Testis (tissue), 3 donors: ENCODE measurements around the gene ALOX5AP. TPM values are rescaled to one million over a fixed set of nuclear protein-coding genes. Genes with fewer than 3 reads are reported as not detected.

ENCODE experiments used
- DNase-seq: peaks from one replicate; pipeline ENCODE4 v3.0.0-alpha.2; 2019
- H3K27ac ChIP-seq, 2 donors: fragments of 200-600 bp; sonication (generic); one replicate each; pipeline ENCODE4 v1.5.1; 2019
- H3K27me3 ChIP-seq: fragments of 200-600 bp; sonication (generic); one replicate; pipeline ENCODE4 v1.5.1; 2019
- H3K36me3 ChIP-seq: fragments of 200-600 bp; sonication (generic); one replicate; pipeline ENCODE4 v1.5.1; 2017; ENCODE audit warnings: low read depth; ENCODE audit errors: missing control alignments
- H3K4me1 ChIP-seq: fragments of 200-600 bp; sonication (generic); one replicate; pipeline ENCODE4 v1.5.1; 2019
- H3K4me3 ChIP-seq, 2 donors: fragments of 200-600 bp; sonication (generic); one replicate each; pipeline ENCODE4 v1.5.1; 2017 to 2019
- H3K9me3 ChIP-seq: fragments of 200-600 bp; sonication (generic); one replicate; pipeline ENCODE4 v1.5.1; 2017
- CTCF ChIP-seq, 3 experiments: fragments of 450-650 bp in 2 of 3; fragments of 200-600 bp in 1 of 3; sonication (generic) in 1 of 3; IDR thresholded peaks; one replicate each; pipeline ENCODE4 v1.5.1; 2016 to 2019; ENCODE audit warnings: antibody characterized with exemption in 3 of 3, mild to moderate bottlenecking in 2 of 3, moderate library complexity in 1 of 3
- POLR2A ChIP-seq: fragments of 450-650 bp; IDR thresholded peaks from one replicate; pipeline ENCODE4 v1.6.1; 2017; ENCODE audit warnings: antibody characterized with exemption, mild to moderate bottlenecking, moderate library complexity
- WGBS, 2 donors: methylation state at CpG; one replicate each; pipeline ENCODE4 v1.1.5; 2018; 5-methylcytosine and 5-hydroxymethylcytosine counted together
- intact Hi-C: fragments of 100-400 bp; cut with DNase I; formaldehyde crosslinking; loops from one replicate; pipeline ENCODE4 v1.15.1; 2023; ENCODE audit warnings: low total_unique reads
- polyA plus RNA-seq: library from polyadenylated mRNA; stranded (reverse); fragments of 350-450 nt; fragmentation: Illumina TruSeq; extraction: RNeasy Lipid Tissue Mini Kit (QIAGEN cat#74804); gene quantifications from one replicate; pipeline ENCODE4 v1.2.3, GENCODE V29; 2014; ENCODE audit warnings: low read depth, low replicate concordance; ENCODE audit not compliant: insufficient read depth
- total RNA-seq, 2 donors: library from RNA; depleted of rRNA; stranded (reverse); fragments of >200 nt; gene quantifications; one replicate each; pipeline ENCODE4 v1.2.3, GENCODE V29; 2016

Gene ALOX5AP
- total and polyA plus RNA-seq, 3 donors from 2014 or later: 2.5 to 13.4 (median 7.3) TPM

DNA sequence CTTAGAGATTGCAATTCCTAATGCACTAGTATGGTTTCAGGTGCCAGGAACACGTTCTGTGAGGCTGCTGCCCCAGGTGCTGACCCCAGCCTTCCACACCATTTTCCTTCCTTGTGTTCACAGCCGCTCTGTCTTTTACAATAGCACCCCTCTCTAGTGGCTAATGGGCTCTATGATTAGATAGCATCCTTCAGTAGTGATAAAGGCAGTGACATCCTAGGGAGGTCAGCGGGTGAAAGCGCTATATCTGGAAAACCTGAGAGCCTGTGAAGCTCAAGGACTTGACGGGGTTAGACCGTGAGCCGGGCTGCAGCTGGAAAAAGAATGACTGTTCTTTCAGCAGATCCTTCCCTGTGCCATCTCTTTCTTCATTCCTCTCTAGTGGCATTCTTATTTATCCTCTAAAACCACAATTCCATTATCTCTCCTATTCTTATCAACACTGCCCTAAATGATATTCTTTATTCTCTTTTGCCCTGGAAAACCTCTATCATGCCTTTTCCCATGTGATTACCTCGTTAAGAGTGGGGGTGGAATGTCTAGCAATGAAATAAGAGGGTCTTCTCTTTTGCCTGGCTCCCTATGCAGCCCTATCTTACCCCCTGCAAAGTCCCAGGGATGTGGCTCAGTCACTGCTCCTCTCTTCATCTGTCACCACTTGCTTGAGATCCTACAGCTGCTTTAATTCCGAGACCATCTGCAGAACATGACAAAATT is 21.8 kb downstream of the ALOX5AP start:
- no peaks in the 10 kb centered on the region for H3K36me3 ChIP-seq
- no peak for TF ChIP-seq CTCF (IDR thresholded peaks at IDR 0.05)
- TF ChIP-seq POLR2A: no peak
- no peaks in the 10 kb centered on the region for H3K27me3 ChIP-seq
- H3K9me3 ChIP-seq: no peaks in the 10 kb centered on the region
- H3K4me3 ChIP-seq: no peak overlapping the region
- no peak for DNase-seq
- 54 to 84% methylated on average over 9 of the region's 9 CpGs for WGBS, 2 donors
- no peak overlapping the region for H3K27ac ChIP-seq
- H3K4me1 ChIP-seq: no peaks in the 10 kb centered on the region
- intact Hi-C loops: no loop called here

DNA sequence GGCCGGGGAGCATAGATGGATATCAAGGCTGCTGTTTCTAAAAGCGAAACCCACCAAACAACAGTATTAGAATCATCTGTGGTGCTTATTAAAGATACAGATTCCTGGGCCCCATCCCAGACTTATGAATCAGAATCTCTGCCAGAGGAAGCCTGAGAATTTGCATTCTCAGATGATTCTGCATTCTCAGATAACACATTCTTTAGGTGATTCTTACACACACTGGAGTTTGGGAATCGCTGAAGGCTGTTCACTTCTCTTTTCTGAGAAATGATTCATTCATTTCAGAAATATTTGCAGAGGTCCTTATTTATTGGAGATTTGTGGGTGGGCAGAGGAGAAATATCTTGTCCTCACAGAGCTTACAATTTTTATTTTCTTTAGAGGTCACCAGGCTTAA is 24.4 kb downstream of the ALOX5AP start:
- H3K27me3 ChIP-seq: no peaks in the 10 kb centered on the region
- WGBS, 2 donors: 89 to 92% methylated on average over 3 of the region's 3 CpGs
- no peak for DNase-seq
- no peaks in the 10 kb centered on the region for H3K36me3 ChIP-seq
- H3K27ac ChIP-seq: no peak overlapping the region
- TF ChIP-seq CTCF (IDR thresholded peaks at IDR 0.05) (no peak), POLR2A (no peak)
- no peaks in the 10 kb centered on the region for H3K9me3 ChIP-seq
- no peaks in the 10 kb centered on the region for H3K4me1 ChIP-seq
- intact Hi-C loops: no loop called here
- no peak overlapping the region for H3K4me3 ChIP-seq

- intact Hi-C loops: no loop called here
- no peak for DNase-seq
- no peaks in the 10 kb centered on the region for H3K27me3 ChIP-seq
- H3K9me3 ChIP-seq: no peaks in the 10 kb centered on the region
- no peak overlapping the region for H3K4me3 ChIP-seq
- H3K4me1 ChIP-seq: no peaks in the 10 kb centered on the region
- no peak for TF ChIP-seq CTCF (IDR thresholded peaks at IDR 0.05)
- no peak for TF ChIP-seq POLR2A
- H3K36me3 ChIP-seq: no peaks in the 10 kb centered on the region
- H3K27ac ChIP-seq: no peak overlapping the region
- 88 to 92% methylated on average over 4 of the region's 4 CpGs for WGBS, 2 donors
Measured at GRCh38 chr13:30762643-30763042, 27.3 kb downstream of the ALOX5AP start.

DNA sequence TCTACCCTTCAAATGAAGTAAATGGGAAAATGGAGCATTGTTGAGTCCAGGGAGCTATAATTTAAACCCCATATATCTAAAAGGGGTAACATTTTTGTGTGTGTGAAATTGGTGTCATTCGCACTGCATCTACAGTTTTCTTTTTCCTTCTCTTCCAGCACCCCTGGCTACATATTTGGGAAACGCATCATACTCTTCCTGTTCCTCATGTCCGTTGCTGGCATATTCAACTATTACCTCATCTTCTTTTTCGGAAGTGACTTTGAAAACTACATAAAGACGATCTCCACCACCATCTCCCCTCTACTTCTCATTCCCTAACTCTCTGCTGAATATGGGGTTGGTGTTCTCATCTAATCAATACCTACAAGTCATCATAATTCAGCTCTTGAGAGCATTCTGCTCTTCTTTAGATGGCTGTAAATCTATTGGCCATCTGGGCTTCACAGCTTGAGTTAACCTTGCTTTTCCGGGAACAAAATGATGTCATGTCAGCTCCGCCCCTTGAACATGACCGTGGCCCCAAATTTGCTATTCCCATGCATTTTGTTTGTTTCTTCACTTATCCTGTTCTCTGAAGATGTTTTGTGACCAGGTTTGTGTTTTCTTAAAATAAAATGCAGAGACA is 28.6 kb downstream of the ALOX5AP start:
- DNase-seq: no peak
- intact Hi-C loops: no loop called here
- Histone ChIP-seq H3K4me1 (no peaks in the 10 kb centered on the region), H3K9me3 (no peaks in the 10 kb centered on the region), H3K36me3 (no peaks in the 10 kb centered on the region), H3K4me3 (no peak overlapping the region), H3K27me3 (no peaks in the 10 kb centered on the region), H3K27ac (no peak overlapping the region)
- WGBS, 2 donors: 86 to 92% methylated on average over 8 of the region's 8 CpGs
- no peak for TF ChIP-seq POLR2A
- TF ChIP-seq CTCF (IDR thresholded peaks at IDR 0.05): no peak

DNA sequence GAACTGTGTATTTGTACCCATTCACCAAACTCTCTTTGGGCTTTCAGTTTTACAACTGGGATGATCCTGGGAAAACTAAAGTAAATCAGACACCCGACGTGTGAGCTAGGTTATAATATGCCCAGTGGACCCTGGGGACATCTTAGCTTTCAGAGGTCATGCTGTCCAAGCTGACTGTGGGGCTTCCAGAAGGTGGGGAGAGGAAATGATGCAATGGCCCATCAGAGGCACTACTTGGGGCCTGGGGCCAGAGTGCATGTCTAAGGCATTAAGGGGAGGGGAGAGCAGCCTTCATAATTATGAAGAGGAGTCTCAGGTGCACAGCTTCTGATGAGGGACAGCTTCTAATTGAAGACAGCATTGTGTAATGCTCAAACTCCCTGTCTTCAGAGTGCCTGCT is 30.9 kb downstream of the ALOX5AP start:
- Histone ChIP-seq H3K4me1 (no peaks in the 10 kb centered on the region), H3K27ac (no peak overlapping the region), H3K9me3 (no peaks in the 10 kb centered on the region), H3K36me3 (no peaks in the 10 kb centered on the region), H3K27me3 (no peaks in the 10 kb centered on the region), H3K4me3 (no peak overlapping the region)
- DNase-seq: no peak
- 76 to 93% methylated on average over 2 of the region's 2 CpGs for WGBS, 2 donors
- intact Hi-C loops: no loop called here
- TF ChIP-seq CTCF (IDR thresholded peaks at IDR 0.05) (no peak), POLR2A (no peak)
